BE2C (cell line): ENCODE measurements around the gene PFN1.

Experiments used
- DNase-seq: peaks from one replicate; pipeline ENCODE4 v3.0.0-alpha.2; 2020
- H3K27me3 ChIP-seq: fragments of 250-450 bp; sonication (Bioruptor Pico); 2 replicates; pipeline ENCODE4 v1.5.1; 2020; ENCODE audit warnings: mild to moderate bottlenecking
- H3K36me3 ChIP-seq: fragments of 250-450 bp; sonication (Bioruptor Pico); 2 replicates; pipeline ENCODE4 v1.5.1; 2020; ENCODE audit warnings: mild to moderate bottlenecking
- H3K4me1 ChIP-seq: fragments of 250-450 bp; sonication (Bioruptor Pico); 2 replicates; pipeline ENCODE4 v1.5.1; 2020
- H3K4me3 ChIP-seq: 2 replicates; pipeline ENCODE4 v1.5.1; 2011; ENCODE audit warnings: low read depth, low read length
- H3K9me3 ChIP-seq: fragments of 250-450 bp; sonication (Bioruptor Pico); 2 replicates; pipeline ENCODE4 v1.5.1; 2020
- TF ChIP-seq, protein P1 (sequence below): IDR thresholded peaks from 2 replicates; pipeline ENCODE4 v1.5.1; 2012; ENCODE audit warnings: mild to moderate bottlenecking, low read depth, low read length

Gene PFN1

DNA sequence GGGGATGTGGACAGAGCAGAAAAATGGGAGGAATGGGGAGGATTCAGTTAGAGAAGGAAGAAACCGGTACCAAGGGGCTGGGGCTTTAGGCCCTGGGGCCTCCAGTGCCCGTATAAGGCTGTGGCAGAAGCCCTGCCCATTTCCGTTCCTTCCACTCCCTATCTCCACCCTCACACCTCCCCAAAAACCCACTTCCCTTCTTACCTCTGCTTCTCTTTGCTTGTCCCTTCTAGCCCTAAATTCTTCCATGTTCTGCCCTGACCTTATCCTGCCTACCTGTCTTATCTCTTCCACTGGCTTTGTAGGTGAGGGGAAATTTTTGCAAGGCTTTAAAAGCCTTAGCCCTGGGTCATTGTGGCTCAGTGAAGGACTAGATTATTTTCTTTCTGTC lies 4.2 kb downstream of the PFN1 start:
- TF ChIP-seq, protein P1, sequence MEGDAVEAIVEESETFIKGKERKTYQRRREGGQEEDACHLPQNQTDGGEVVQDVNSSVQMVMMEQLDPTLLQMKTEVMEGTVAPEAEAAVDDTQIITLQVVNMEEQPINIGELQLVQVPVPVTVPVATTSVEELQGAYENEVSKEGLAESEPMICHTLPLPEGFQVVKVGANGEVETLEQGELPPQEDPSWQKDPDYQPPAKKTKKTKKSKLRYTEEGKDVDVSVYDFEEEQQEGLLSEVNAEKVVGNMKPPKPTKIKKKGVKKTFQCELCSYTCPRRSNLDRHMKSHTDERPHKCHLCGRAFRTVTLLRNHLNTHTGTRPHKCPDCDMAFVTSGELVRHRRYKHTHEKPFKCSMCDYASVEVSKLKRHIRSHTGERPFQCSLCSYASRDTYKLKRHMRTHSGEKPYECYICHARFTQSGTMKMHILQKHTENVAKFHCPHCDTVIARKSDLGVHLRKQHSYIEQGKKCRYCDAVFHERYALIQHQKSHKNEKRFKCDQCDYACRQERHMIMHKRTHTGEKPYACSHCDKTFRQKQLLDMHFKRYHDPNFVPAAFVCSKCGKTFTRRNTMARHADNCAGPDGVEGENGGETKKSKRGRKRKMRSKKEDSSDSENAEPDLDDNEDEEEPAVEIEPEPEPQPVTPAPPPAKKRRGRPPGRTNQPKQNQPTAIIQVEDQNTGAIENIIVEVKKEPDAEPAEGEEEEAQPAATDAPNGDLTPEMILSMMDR, result no peak
- H3K9me3 ChIP-seq, result no peaks in the 10 kb centered on the region
- H3K4me1 ChIP-seq, result no peaks in the 10 kb centered on the region; the same call in 1 of the 2 replicates
- H3K27me3 ChIP-seq, result no peaks in the 10 kb centered on the region
- DNase-seq, result no peak
- H3K4me3 ChIP-seq, result no peak overlapping the region
- H3K36me3 ChIP-seq, result peaks cover 24% of the 10 kb centered on the region

DNA sequence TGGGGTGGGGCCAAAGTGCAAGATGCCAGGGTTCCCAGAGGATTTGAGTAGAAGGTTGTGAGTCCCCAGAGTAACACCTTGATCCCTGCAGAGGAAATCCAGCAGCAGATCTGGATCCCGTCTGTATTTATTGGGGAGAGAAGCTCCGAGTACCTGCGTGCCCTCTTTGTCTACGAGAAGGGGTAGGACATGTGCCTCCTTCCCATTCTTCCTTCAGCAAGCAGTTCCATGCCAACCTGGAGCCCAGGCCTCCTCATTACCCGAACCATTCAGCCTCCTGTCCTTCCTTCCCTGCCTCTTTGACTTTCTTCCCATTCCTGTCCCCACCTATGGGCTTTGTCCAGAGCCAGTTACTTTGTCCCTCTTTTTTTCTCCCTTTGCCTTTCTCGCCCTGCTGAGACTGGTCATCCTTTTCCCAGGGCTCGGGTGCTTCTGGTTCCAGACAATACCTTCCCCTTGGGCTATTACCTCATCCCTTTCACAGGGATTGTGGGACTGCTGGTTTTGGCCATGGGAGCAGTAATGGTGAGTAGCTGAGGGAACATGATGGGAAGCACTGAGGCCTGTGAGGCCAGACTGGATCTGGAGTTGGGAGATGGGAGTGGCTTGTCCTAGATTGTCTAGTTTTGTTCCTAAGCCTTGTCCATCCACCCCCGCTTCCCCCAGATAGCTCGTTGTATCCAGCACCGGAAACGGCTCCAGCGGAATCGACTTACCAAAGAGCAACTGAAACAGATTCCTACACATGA lies 5.4 kb downstream of the PFN1 start:
- Histone ChIP-seq H3K4me3 (no peak overlapping the region), H3K36me3 (peaks cover 24% of the 10 kb centered on the region), H3K4me1 (no peaks in the 10 kb centered on the region; the same call in 1 of the 2 replicates)

DNA sequence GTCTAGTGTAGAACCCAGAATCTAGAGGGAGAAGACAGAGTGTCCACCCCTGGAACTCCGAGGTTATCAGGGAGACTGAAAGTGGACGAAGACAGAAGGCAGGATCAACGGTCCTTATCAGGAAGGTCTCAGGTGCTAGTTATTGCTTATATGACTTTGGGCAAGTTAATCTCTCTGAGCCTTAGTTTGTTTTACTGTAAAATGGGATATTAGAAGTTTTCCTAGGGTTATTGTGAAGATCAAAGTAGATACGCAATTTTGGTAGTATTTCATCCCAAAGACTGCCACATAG lies 7.1 kb downstream of the PFN1 start:
- Histone ChIP-seq H3K36me3 (peaks cover 18% of the 10 kb centered on the region), H3K4me1 (no peaks in the 10 kb centered on the region; the same call in 1 of the 2 replicates), H3K27me3 (no peaks in the 10 kb centered on the region), H3K9me3 (no peaks in the 10 kb centered on the region), H3K4me3 (peak overlapping the region; percentile 86)
- no peak for DNase-seq
- TF ChIP-seq, protein P1, result no peak

More for the DNA sequence above, 5.4 kb downstream of the PFN1 start:
- no peaks in the 10 kb centered on the region for H3K9me3 ChIP-seq
- no peak for DNase-seq
- TF ChIP-seq, protein P1, result no peak
- H3K27me3 ChIP-seq, result no peaks in the 10 kb centered on the region

DNA sequence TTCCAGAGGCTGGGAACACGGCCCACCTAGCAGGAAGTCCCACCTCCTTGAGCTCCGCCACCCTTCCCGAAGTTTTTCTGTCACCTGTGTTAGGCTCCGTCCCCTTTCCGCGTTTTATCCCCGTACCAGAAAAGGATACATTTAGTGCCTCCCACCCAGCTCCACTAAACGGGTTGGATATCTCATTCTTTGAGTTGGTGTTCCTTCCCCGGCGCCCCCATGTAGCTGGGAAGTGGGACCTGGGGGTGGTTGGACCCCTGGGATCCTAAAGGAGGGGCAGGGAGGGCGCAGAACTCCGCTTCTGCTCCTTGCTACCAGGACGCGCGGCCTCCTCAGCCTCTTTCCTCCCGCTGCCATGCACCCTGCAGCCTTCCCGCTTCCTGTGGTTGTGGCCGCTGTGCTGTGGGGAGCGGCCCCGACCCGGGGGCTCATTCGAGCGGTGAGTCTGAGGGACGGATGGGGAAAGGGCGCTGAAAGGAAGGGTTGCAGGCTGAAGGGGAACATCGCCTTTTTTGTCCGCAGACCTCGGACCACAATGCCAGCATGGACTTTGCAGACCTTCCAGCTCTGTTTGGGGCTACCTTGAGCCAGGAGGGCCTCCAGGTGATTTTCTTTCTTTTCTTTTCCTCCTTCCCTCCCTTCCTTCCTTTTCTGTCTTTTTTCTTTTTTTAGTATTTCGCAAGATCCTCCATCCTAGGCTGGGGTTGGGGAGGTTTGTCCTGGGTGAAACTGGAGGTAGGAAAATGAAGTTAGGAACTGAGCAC lies 7.6 kb downstream of the PFN1 start:
- TF ChIP-seq, protein P1, result no peak
- DNase-seq, result peak; percentile 73
- H3K27me3 ChIP-seq, result no peaks in the 10 kb centered on the region
- no peaks in the 10 kb centered on the region for H3K9me3 ChIP-seq
- peak overlapping the region; percentile 86 for H3K4me3 ChIP-seq
- H3K36me3 ChIP-seq, result peaks cover 14% of the 10 kb centered on the region
- no peaks in the 10 kb centered on the region; the same call in 1 of the 2 replicates for H3K4me1 ChIP-seq

DNA sequence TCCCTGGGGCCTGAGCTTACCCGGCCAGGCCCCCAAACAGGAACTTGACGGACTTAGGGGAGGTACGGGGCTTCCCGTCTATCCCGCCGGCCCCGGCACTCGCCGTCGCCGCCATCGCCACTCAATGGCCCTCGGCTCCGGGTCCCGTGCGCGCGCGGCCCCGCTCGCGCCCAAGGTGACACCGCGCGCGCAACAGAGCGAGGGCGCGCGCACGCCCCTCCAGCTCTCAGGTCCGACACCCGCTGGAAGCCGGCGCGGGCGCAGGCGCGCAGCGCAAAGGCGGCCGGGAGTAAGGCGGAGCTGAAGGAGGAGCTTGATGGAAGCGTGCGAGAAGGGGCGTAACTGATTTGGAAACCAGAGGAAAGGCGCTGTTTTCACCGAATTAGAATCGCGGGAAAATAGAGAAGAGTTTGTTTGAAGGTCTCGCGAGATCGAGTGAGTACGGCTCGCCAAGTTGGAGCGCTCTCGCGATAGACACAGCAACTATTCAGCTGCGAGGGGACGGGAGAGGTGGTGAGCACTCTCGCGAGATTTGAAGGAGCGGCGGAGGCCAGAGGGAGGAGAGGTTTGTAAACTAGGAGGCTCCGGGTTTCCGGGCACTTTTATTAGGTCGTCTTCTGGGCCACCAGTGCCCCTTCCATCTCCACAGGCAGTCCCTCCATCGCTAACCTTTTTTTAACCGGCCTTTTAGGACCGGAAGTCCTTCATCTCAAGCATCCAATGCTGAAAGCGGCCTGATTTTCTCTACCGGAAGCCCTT lies 8.4 kb downstream of the PFN1 start, which contains the start of the genes RNF167 and SLC25A11:
Gene RNF167, plus strand, starts transcription at position 473 of the 759 bp plus-strand sequence. CDS start 642 bp downstream, outside the sequence.
Gene SLC25A11, minus strand, starts transcription at position 251 of the 759 bp plus-strand sequence. Its CDS starts 136 bp downstream, at position 115.
- Histone ChIP-seq H3K27me3 (no peaks in the 10 kb centered on the region), H3K4me1 (no peaks in the 10 kb centered on the region), H3K4me3 (peak within 1 kb of the TSS; percentile 86), H3K36me3 (peaks cover 8% of the 10 kb centered on the region), H3K9me3 (no peaks in the 10 kb centered on the region)
- TF ChIP-seq, protein P1, result no peak
- DNase-seq, result peak; percentile 90
